Inflammatory macrophage (primary cell): Measurements from ENCODE around the gene LRCOL1.
A peak's percentile ranks its signal among the peaks of the same experiment; 100 is the strongest.

Experiments used
- DNase-seq, 2 donors: peaks; one replicate each; pipeline ENCODE4 v3.0.0-alpha.2; 2020 to 2022

The LRCOL1 gene

DNA sequence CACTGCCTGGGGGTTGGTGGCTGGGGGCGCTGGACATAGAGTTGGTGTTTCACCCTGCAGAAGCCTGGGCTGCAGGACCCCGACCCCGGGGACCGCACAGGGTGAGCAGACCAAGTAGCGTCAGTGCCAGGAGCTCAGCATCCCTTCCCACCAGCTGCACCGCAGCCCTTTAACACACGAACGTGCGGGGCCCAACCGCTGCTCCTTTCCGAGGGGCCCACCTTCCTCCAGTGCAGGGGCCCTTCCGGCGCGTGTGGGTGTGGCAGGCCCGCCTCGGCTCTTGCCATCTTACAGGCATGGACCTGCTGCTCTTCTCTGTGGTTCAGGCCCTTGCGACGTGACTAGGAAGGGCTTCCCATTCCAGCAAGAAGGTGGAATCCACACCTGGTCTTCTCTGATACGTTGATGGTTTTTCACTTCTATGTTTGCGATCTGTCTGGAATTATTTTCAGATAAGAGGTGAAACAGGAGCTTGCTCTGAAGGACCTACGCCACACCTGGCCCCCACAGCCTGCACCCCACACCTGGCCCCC, 47.8 kb downstream of the LRCOL1 start:
- no peak for DNase-seq

DNA sequence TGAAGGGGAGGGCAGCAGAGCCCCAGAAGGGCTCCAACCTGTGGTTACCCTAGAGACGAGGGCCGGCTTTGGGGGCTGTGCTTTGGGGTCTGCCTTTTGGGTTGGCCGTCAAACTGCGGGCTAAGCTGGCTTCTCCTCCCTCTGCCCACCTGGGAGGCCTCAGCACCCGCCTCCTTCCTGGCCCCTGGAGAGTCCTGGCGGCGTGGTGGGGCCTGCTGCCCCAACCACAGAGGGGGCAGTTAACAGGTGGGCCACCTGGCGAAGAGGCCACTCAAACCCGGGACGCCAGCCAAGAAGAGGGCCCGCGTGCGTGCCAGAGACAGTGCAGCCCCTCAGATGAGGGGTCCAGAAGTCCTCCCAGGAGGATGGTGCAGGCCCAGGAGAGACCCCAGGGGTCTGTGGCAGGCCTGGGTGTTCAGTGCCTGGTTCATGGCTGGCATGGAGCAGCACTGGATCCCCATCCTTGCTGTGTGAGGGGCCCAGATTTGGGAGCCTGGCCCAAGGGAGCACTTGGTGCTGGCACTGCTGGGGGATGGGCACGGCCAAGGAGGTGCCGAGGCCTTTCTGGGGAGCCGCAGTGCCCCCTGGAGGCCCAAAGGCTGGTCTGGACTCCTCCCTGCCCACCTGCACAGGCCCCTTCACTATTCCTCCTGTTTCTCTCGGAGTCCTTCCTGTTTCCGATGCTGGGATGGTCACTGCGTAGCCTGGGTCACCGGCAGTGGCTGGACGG, 48.8 kb downstream of the LRCOL1 start:
- DNase-seq: no peak

GRCh38 chr12:132560614-132561426, 49.6 kb downstream of the LRCOL1 start:
- peak; percentile 18 to 49 for DNase-seq

- DNase-seq: no peak
Measured at GRCh38 chr12:132560364-132560613, 50.1 kb downstream of the LRCOL1 start.

- no peak for DNase-seq
Measured at GRCh38 chr12:132559652-132560363, 50.6 kb downstream of the LRCOL1 start.

- DNase-seq: no peak
Measured at GRCh38 chr12:132558861-132559623, 51.3 kb downstream of the LRCOL1 start.

GRCh38 chr12:132558042-132558856, 52.1 kb downstream of the LRCOL1 start:
- peak; percentile 16 to 20 for DNase-seq

GRCh38 chr12:132557291-132558015, 52.9 kb downstream of the LRCOL1 start:
- DNase-seq: no peak

GRCh38 chr12:132556801-132557200, 53.6 kb downstream of the LRCOL1 start:
- no peak for DNase-seq

- no peak for DNase-seq
Measured at GRCh38 chr12:132556216-132556615, 54.2 kb downstream of the LRCOL1 start.

DNA sequence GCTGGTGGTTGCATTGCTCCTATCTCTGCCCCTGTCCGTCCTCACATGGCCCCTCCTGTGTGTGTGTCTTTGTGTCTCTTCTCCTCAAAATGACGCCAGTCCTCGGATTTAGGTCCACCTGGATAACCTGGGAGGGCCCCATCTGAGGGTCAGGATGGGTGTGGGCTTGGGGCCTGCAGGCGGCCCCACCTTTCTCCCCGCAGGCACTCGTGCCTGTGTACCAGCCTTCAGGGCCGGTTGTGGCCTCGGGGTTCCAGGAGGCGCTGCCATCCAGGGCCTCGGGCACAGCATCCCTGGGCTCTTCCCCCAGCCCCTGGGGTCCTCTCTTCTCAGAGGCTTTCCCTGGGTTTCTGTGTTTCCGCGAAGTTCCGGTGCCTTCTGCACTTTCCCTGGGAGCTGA, 54.7 kb downstream of the LRCOL1 start:
- DNase-seq: no peak

DNA sequence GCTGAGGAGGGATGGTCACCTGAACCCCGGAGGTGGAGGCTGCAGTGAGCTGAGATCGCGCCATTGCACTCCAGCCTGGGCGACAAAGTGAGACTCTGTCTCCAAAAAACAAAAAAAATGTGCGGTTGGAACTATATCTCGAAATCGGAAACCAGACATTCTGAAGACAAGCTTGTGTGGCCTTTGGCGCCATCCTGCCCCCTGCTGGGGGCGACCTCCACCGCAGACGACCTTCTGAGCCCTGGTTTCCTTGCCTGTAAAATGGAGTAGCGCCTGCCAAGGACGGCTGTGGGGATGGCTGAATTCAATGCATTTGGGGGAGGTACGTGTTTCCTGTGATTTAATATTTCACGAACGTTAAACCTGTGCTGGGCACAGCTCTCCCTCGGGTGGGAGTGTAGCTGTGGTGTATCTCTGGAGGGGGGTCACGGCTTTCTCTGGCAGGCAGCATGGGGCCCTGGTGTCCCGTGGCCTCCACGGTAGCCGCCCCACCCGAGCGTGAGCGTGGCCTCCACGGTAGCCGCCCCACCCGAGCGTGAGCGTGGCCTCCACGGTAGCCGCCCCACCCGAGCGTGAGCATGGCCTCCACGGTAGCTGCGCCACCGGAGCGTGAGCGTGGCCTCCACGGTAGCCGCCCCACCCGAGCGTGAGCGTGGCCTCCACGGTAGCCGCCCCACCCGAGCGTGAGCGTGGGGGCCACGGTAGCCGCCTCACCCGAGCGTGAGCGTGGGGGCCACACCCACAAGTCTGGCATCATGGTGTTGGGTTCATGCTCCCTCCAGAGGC, 55.3 kb downstream of the LRCOL1 start:
- DNase-seq: peak; percentile 6 to 8
